H1 (cell line): ENCODE data around the gene ZHX3. TPM values are rescaled to one million over a fixed set of nuclear protein-coding genes. Genes with fewer than 3 reads are reported as not detected.

Experiments
- EP300 ChIP-seq, 2 experiments: IDR thresholded peaks; 1 replicate in 1 of 2; 2 replicates in 1 of 2; pipeline ENCODE4 v1.6.1; 2011 to 2012; ENCODE audit warnings: low read depth in 2 of 2, low read length in 2 of 2, mild to moderate bottlenecking in 2 of 2, borderline replicate concordance in 1 of 2, inconsistent platforms in 1 of 2, moderate library complexity in 1 of 2
- GABPA ChIP-seq: IDR thresholded peaks from 2 replicates; pipeline ENCODE4 v1.6.1; 2011; ENCODE audit warnings: mild to moderate bottlenecking, low read length, moderate library complexity, borderline replicate concordance; ENCODE audit not compliant: insufficient read depth
- HDAC2 ChIP-seq, 2 experiments: fragments of 300-600 bp in 1 of 2; sonication (generic) in 1 of 2; IDR thresholded peaks; 2 replicates each; pipeline ENCODE4 v1.6.1; 2011 to 2012; ENCODE audit warnings: low read depth in 2 of 2, low read length in 2 of 2, mild to moderate bottlenecking in 2 of 2, moderate library complexity in 2 of 2, borderline replicate concordance in 1 of 2, inconsistent platforms in 1 of 2
- KDM4A ChIP-seq: IDR thresholded peaks from one replicate; pipeline ENCODE4 v1.7.1; 2012; ENCODE audit warnings: low read depth, mild to moderate bottlenecking, moderate library complexity, low read length, inconsistent platforms; ENCODE audit not compliant: severe bottlenecking
- NANOG ChIP-seq: IDR thresholded peaks from 2 replicates; pipeline ENCODE4 v1.6.1; 2011; ENCODE audit warnings: low read length, low read depth, mild to moderate bottlenecking, inconsistent platforms; ENCODE audit not compliant: insufficient read depth, poor library complexity, severe bottlenecking
- RNF2 ChIP-seq: fragments of 200-900, 300-1000 bp; sonication (generic); IDR thresholded peaks from 2 replicates; pipeline ENCODE4 v1.7.1; 2016; ENCODE audit warnings: borderline replicate concordance, low read depth, mild to moderate bottlenecking, antibody characterized with exemption, low read length; ENCODE audit not compliant: poor library complexity, severe bottlenecking; ENCODE audit errors: missing control alignments
- SIRT6 ChIP-seq: IDR thresholded peaks from one replicate; pipeline ENCODE4 v1.7.1; 2012; ENCODE audit warnings: low read length, inconsistent platforms
- polyA plus RNA-seq, 7 experiments: library from polyadenylated mRNA; depleted of rRNA in 3 of 7; stranded (reverse) in 5 of 7; unstranded in 2 of 7; fragments of >200 nt in 5 of 7; fragments of 200-250 nt in 2 of 7; gene quantifications; 1 replicate in 5 of 7; 2 replicates in 1 of 7; 4 replicates in 1 of 7; pipeline versions ENCODE4 v1.2.1 to v1.2.3, GENCODE V29; 2011 to 2013; ENCODE audit warnings: missing spikeins in 2 of 7, mixed read lengths in 2 of 7
- total RNA-seq: library from RNA; stranded (reverse); fragmentation: NEBNext Ultra II Directional; extraction: Animal tissue kit (Norgen Biotek cat#: 25700); gene quantifications from 2 replicates; pipeline ENCODE4 v1.2.1, GENCODE V29; 2021
- TF ChIP-seq, protein P1 (sequence below): fragments of 300-600 bp; sonication (generic); IDR thresholded peaks from 2 replicates; pipeline ENCODE4 v1.7.1; 2012; ENCODE audit warnings: low read length, moderate library complexity, mild to moderate bottlenecking, inconsistent platforms; ENCODE audit not compliant: insufficient replicate concordance
- TF ChIP-seq, protein P2 (sequence below): IDR thresholded peaks from 2 replicates; pipeline ENCODE4 v1.6.1; 2012; ENCODE audit warnings: inconsistent platforms

The ZHX3 gene
- total and polyA plus RNA-seq, 2 of the 8 experiments (the other 6 are each of a cell fraction or from before 2014, with no cell fraction given): 1.00 to 7.8 TPM

DNA sequence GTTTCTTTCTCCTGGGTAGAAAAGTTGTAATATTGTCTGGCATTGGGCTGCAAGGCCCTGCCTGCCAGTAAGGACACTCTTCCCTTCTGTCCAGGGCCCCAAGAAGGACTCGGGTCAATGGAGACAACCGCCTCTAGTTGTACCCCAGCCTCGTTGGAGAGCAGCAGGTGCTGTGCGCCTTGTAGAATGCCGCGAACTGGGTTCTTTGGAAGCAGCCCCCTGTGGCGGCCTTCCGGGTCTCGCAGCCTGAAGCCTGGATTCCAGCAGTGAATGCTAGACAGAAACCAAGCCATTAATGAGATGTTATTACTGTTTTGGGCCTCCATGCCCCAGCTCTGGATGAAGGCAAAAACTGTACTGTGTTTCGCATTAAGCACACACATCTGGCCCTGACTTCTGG, 143.2 kb downstream of the ZHX3 start (continued):
- TF ChIP-seq, protein P1, sequence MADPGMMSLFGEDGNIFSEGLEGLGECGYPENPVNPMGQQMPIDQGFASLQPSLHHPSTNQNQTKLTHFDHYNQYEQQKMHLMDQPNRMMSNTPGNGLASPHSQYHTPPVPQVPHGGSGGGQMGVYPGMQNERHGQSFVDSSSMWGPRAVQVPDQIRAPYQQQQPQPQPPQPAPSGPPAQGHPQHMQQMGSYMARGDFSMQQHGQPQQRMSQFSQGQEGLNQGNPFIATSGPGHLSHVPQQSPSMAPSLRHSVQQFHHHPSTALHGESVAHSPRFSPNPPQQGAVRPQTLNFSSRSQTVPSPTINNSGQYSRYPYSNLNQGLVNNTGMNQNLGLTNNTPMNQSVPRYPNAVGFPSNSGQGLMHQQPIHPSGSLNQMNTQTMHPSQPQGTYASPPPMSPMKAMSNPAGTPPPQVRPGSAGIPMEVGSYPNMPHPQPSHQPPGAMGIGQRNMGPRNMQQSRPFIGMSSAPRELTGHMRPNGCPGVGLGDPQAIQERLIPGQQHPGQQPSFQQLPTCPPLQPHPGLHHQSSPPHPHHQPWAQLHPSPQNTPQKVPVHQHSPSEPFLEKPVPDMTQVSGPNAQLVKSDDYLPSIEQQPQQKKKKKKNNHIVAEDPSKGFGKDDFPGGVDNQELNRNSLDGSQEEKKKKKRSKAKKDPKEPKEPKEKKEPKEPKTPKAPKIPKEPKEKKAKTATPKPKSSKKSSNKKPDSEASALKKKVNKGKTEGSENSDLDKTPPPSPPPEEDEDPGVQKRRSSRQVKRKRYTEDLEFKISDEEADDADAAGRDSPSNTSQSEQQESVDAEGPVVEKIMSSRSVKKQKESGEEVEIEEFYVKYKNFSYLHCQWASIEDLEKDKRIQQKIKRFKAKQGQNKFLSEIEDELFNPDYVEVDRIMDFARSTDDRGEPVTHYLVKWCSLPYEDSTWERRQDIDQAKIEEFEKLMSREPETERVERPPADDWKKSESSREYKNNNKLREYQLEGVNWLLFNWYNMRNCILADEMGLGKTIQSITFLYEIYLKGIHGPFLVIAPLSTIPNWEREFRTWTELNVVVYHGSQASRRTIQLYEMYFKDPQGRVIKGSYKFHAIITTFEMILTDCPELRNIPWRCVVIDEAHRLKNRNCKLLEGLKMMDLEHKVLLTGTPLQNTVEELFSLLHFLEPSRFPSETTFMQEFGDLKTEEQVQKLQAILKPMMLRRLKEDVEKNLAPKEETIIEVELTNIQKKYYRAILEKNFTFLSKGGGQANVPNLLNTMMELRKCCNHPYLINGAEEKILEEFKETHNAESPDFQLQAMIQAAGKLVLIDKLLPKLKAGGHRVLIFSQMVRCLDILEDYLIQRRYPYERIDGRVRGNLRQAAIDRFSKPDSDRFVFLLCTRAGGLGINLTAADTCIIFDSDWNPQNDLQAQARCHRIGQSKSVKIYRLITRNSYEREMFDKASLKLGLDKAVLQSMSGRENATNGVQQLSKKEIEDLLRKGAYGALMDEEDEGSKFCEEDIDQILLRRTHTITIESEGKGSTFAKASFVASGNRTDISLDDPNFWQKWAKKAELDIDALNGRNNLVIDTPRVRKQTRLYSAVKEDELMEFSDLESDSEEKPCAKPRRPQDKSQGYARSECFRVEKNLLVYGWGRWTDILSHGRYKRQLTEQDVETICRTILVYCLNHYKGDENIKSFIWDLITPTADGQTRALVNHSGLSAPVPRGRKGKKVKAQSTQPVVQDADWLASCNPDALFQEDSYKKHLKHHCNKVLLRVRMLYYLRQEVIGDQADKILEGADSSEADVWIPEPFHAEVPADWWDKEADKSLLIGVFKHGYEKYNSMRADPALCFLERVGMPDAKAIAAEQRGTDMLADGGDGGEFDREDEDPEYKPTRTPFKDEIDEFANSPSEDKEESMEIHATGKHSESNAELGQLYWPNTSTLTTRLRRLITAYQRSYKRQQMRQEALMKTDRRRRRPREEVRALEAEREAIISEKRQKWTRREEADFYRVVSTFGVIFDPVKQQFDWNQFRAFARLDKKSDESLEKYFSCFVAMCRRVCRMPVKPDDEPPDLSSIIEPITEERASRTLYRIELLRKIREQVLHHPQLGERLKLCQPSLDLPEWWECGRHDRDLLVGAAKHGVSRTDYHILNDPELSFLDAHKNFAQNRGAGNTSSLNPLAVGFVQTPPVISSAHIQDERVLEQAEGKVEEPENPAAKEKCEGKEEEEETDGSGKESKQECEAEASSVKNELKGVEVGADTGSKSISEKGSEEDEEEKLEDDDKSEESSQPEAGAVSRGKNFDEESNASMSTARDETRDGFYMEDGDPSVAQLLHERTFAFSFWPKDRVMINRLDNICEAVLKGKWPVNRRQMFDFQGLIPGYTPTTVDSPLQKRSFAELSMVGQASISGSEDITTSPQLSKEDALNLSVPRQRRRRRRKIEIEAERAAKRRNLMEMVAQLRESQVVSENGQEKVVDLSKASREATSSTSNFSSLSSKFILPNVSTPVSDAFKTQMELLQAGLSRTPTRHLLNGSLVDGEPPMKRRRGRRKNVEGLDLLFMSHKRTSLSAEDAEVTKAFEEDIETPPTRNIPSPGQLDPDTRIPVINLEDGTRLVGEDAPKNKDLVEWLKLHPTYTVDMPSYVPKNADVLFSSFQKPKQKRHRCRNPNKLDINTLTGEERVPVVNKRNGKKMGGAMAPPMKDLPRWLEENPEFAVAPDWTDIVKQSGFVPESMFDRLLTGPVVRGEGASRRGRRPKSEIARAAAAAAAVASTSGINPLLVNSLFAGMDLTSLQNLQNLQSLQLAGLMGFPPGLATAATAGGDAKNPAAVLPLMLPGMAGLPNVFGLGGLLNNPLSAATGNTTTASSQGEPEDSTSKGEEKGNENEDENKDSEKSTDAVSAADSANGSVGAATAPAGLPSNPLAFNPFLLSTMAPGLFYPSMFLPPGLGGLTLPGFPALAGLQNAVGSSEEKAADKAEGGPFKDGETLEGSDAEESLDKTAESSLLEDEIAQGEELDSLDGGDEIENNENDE: no peak
- TF ChIP-seq, protein P2, sequence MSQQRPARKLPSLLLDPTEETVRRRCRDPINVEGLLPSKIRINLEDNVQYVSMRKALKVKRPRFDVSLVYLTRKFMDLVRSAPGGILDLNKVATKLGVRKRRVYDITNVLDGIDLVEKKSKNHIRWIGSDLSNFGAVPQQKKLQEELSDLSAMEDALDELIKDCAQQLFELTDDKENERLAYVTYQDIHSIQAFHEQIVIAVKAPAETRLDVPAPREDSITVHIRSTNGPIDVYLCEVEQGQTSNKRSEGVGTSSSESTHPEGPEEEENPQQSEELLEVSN: no peak
- TF ChIP-seq SIRT6 (no peak), EP300 (IDR thresholded peaks at IDR 0.05; ENCODE audit: borderline replicate concordance in 1 of 2, low read depth in 2 of 2, low read length in 2 of 2) (no peak), HDAC2 (IDR thresholded peaks at IDR 0.05; ENCODE audit: borderline replicate concordance in 1 of 2, low read depth in 2 of 2, low read length in 2 of 2) (no peak), NANOG (no peak), GABPA (no peak), RNF2 (no peak), KDM4A (no peak)
